Stimulated activated naive CD8-positive, alpha-beta T cell treated with anti-CD3 and anti-CD28 coated beads, Interleukin-15, Interleukin-2, amounts not matched to agents 100 ng/mL and 50 ng/mL, for 24 hours (primary cell): Measurements from ENCODE around the gene ELP5.
"Not testable (repeated sequence)": the region's sequence is repeated elsewhere in the genome, so short reads cannot be mapped to it uniquely, and the experiment has no call there.

ENCODE experiments used
- H3K27ac Mint-ChIP-seq: one replicate; pipeline ENCODE4 v1.8.0; 2021; ENCODE audit warnings: mild to moderate bottlenecking, mixed read lengths
- H3K27me3 Mint-ChIP-seq: one replicate; pipeline ENCODE4 v1.8.0; 2021; ENCODE audit warnings: mixed read lengths
- H3K36me3 Mint-ChIP-seq: one replicate; pipeline ENCODE4 v1.8.0; 2021; ENCODE audit warnings: low read depth, mixed read lengths
- H3K4me1 Mint-ChIP-seq: one replicate; pipeline ENCODE4 v1.8.0; 2021; ENCODE audit warnings: low read depth, mixed read lengths
- H3K4me3 Mint-ChIP-seq: one replicate; pipeline ENCODE4 v1.8.0; 2021; ENCODE audit warnings: mild to moderate bottlenecking, mixed read lengths
- H3K9me3 Mint-ChIP-seq: one replicate; pipeline ENCODE4 v1.8.0; 2021; ENCODE audit warnings: mixed read lengths

Gene ELP5

DNA sequence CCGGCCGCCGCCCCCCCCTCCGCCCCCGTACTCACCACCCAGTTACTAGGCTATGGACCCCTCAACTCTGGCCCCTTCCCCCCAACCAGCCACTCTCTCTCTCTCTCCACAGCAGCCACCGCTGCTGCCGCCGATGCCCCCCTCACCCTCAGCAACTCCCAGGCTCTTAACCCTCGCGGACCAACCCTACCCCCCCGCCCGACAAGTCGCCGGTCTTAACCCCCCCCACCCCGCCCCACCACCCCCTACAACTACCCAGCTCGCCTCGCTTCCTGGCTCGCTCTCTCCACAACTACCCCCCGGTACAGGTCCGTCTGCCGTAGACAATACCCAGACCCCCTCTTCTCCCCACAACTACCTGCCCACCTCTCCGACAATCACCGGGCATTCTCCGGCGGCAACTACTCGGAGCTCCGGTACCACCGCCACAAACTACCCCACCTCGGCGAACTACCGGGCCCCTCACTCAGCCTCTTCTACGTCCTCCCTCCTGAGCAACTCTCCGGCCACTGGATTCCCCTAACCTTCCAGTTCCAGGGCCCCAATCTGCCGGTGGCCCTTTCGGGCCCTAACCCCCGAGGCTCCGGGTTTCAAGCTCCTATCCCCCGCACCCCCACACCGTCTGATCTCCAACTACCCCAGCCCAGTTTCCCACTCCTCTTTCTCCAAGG lies 13.5 kb upstream of the ELP5 start:
- Mint-ChIP-seq H3K27ac (peak overlapping the region; percentile 95), H3K36me3 (peaks cover 48% of the 10 kb centered on the region), H3K9me3 (no peaks in the 10 kb centered on the region), H3K4me1 (peaks cover 76% of the 10 kb centered on the region), H3K4me3 (peak overlapping the region; percentile 94), H3K27me3 (no peaks in the 10 kb centered on the region)

DNA sequence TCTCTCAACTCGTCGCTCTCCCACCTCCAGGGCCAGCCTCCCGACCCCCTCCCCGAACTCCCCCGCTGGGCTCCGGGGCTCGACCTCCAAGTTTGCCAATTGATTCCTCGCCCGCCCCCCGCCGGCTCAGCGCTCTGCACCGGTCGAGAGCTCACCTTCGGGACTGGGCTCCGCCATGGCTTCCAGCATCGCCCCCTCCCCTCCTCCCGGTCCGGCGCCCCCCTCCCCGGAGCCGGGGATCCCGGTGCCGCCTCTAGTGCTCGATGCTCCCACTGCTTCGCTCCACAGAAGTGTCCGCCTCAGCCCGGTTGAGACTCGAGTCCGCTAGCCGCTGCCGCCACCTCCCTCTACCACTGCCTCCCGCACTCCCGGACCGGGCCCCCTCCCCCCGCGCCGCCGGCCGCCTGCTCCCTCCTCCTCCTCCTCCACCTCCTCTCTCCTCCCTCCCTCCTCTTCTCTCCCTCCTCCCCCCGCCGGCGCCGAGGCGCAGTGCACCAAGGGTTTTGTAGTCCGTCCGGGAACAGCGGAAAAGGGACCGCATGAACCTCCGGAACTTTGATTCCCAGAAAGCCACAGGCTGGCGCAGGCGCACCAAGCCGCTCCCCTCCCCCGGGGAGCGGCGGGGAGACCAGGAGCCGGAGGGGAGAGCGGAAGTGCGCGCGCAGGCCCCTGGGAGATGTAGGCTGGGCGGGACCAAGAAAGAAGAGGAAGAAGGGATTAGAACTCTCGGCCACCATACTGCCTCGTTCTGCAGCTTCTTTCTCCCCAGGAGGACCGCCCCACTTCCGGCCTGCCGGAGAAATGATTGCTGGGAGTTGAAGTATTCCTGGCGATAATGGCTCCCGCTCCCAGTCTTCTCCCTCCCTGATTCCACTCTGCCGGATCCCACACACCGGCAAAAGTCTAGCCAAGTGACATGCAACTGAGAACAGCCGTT lies 12.7 kb upstream of the ELP5 start, which contains the start of gene PHF23:
Gene PHF23 (minus strand): TSS at position 367 of the 937 bp plus-strand sequence. CDS start 178 bp downstream, at position 189.
- Mint-ChIP-seq H3K9me3 (no peaks in the 10 kb centered on the region), H3K4me1 (peaks cover 71% of the 10 kb centered on the region), H3K27ac (peak within 1 kb of the TSS; percentile 95), H3K4me3 (peak within 1 kb of the TSS; percentile 94), H3K27me3 (no peaks in the 10 kb centered on the region), H3K36me3 (peaks cover 56% of the 10 kb centered on the region)

DNA sequence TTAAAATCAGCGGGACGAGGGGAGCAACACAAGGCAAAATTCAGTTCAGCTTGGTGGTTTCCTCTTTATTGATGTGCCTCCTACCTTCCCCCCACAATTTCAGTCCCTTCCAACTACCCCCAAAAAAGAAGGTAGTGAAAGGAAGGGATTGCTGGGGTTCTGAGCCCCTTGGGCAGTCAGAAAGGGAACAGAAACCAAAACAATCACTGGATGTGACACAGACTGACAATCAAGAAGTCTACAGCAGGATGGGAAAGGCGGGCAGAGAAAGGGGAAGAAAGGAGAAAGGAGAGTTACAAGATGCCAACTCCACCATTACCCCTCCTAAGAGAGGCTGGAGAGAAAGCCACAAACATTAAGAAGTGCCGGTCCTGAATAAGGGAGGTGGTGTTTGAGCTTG lies 11.6 kb upstream of the ELP5 start:
- Mint-ChIP-seq H3K27ac (peak overlapping the region; percentile 95), H3K9me3 (no peaks in the 10 kb centered on the region), H3K27me3 (no peaks in the 10 kb centered on the region), H3K36me3 (peaks cover 51% of the 10 kb centered on the region), H3K4me1 (peaks cover 61% of the 10 kb centered on the region), H3K4me3 (peak overlapping the region; percentile 94)

DNA sequence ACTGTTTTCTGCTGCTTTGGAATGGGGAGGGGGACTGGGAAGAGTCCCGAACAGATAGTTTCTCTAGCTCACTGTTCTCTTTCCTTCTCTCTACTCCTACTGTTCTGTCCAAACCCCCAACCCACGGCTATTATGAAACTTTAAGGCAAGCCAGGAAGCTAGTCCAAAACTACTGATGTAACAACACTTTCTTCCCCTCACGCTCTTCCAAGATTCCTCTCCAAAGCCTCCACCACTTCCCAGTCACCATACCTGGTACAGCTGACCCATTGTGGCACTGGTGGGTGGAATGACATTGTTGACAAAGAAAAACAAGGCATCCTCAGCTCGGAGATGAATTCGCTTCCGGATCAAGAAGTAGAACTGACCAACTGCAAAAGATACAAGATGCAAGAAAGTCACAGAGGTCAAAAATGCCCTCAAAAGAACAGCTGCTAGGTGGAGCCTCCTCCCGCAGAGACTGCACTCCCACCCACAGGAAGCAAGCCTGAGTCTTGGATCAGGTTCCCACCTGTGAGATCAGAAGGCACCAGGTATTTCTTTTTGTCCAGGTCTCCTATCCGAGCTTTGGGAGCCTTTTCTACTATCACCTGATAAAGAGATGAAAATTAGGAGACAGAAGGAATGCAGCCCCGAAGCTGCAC lies 10.8 kb upstream of the ELP5 start:
- H3K36me3 Mint-ChIP-seq = peaks cover 48% of the 10 kb centered on the region
- H3K4me3 Mint-ChIP-seq = peak overlapping the region; percentile 94
- H3K4me1 Mint-ChIP-seq = peaks cover 52% of the 10 kb centered on the region
- H3K27ac Mint-ChIP-seq = peak overlapping the region; percentile 89
- no peaks in the 10 kb centered on the region for H3K27me3 Mint-ChIP-seq
- H3K9me3 Mint-ChIP-seq = no peaks in the 10 kb centered on the region

DNA sequence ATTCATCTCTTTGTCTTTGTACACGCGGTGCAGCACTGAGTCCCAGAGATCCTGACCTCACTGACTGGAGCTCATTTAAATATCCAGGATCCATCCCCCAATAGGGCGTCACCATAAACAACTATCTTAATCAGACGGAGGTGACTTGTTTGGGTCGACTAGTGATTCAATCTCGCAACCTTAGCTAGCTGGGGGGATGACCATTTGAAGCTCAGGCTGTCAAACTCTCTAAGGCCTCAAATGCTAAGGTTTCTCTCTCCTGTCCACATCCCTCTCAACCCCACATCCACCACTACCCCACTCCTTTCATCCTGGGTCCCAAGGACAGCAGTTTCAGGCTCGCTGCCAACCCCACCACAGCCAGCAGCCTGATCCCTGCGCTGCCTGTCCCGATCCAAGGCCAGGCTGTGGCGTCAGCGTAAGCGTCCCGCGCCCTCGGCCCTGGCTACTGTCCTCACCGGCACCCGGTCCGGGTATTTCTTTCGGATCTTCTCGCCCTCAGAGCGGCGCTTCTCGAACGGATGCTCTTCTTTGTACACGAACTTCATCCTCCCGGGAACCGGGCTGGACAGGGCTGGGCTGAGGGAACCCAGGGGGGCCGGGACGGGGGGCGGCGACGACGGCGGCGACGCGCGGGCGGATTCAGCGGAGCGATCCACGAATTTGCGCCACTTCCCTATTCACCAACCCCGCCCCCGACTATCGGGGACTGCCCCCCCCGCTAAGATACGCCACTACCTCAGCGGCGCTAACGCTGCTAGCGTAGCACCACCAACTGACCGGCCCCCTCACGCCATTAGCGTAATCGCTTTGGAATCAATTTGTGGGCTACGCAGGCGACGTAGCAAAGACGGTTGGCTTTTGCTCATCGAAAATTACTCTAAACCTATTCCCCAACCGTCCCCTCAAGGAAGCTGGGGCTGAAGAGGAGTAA lies 10.0 kb upstream of the ELP5 start, which contains the start of gene GABARAP:
Gene GABARAP (minus strand): TSS at position 667 of the 934 bp plus-strand sequence. CDS start 119 bp downstream, at position 548.
- Mint-ChIP-seq H3K27me3 (no peaks in the 10 kb centered on the region), H3K27ac (peak within 1 kb of the TSS; percentile 96), H3K9me3 (no peaks in the 10 kb centered on the region), H3K4me3 (peak within 1 kb of the TSS; percentile 94), H3K36me3 (peaks cover 48% of the 10 kb centered on the region), H3K4me1 (peaks cover 44% of the 10 kb centered on the region)

- Mint-ChIP-seq H3K4me1 (peaks cover 42% of the 10 kb centered on the region), H3K4me3 (peak overlapping the region; percentile 94), H3K27ac (peak overlapping the region; percentile 96), H3K36me3 (peaks cover 47% of the 10 kb centered on the region), H3K9me3 (no peaks in the 10 kb centered on the region), H3K27me3 (no peaks in the 10 kb centered on the region)
Observed at GRCh38 chr17:7242717-7243452, 9.1 kb upstream of the ELP5 start.

GRCh38 chr17:7243453-7243729 lies 8.6 kb upstream of the ELP5 start:
- Mint-ChIP-seq H3K27ac (peak overlapping the region; percentile 80), H3K9me3 (no peaks in the 10 kb centered on the region), H3K4me1 (peaks cover 43% of the 10 kb centered on the region), H3K4me3 (peak overlapping the region; percentile 94), H3K27me3 (no peaks in the 10 kb centered on the region), H3K36me3 (peaks cover 47% of the 10 kb centered on the region)

DNA sequence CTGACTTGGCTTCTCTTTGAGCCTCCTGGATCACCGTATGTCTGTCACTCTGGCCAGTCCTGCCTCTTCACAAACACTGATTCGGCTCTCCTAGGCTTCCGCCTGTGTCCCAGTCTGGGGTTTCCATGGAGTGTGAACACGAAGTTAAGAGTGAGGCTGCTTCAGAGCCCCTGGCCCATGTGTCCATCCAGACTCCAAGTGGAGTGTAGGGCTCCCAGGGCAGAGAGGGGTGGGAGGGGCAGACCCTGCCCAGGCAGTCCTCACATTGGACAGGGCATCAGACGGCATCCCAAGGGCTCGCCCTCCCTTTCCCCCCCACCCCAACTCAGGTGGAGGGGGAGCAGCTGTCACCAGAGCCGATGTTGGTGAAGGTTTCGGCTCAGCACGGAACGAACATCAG lies 8.2 kb upstream of the ELP5 start:
- H3K9me3 Mint-ChIP-seq, H3K4me3 Mint-ChIP-seq, H3K27me3 Mint-ChIP-seq, H3K27ac Mint-ChIP-seq: not testable (repeated sequence)
- H3K36me3 Mint-ChIP-seq = peaks cover 47% of the 10 kb centered on the region
- peaks cover 48% of the 10 kb centered on the region for H3K4me1 Mint-ChIP-seq

DNA sequence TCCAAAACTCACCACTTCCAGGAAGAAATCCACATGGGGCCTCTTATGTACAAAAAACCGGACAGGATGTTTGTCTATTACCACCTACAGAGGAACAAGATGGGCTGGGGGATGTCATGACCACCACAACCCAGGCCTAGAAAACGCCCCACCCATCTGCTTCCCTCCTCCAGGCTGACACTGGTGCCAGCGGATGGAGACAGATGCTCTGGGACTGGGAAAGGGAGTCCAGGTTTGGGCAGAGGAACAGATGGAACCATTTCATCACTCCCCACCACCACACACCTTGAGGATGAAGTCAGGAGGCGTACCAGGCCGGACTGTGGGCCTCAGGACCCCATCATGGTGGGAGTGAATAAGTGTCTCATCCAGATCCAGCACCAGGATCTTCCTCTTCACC lies 5.2 kb upstream of the ELP5 start:
- Mint-ChIP-seq H3K36me3 (peaks cover 40% of the 10 kb centered on the region), H3K27ac (peak overlapping the region; percentile 32), H3K4me1 (peaks cover 46% of the 10 kb centered on the region), H3K4me3 (no peak overlapping the region), H3K27me3 (no peaks in the 10 kb centered on the region), H3K9me3 (no peaks in the 10 kb centered on the region)

- Mint-ChIP-seq H3K4me3 (peak overlapping the region; percentile 9), H3K4me1 (peaks cover 48% of the 10 kb centered on the region), H3K9me3 (no peaks in the 10 kb centered on the region), H3K36me3 (peaks cover 37% of the 10 kb centered on the region), H3K27me3 (no peaks in the 10 kb centered on the region), H3K27ac (peak overlapping the region; percentile 9)
Observed at GRCh38 chr17:7248796-7249195, 3.2 kb upstream of the ELP5 start.

- Mint-ChIP-seq H3K27ac (peak overlapping the region; percentile 9), H3K9me3 (no peaks in the 10 kb centered on the region), H3K27me3 (no peaks in the 10 kb centered on the region), H3K36me3 (peaks cover 37% of the 10 kb centered on the region), H3K4me3 (peak overlapping the region; percentile 94), H3K4me1 (peaks cover 52% of the 10 kb centered on the region)
Observed at GRCh38 chr17:7249214-7249613, 2.8 kb upstream of the ELP5 start.

DNA sequence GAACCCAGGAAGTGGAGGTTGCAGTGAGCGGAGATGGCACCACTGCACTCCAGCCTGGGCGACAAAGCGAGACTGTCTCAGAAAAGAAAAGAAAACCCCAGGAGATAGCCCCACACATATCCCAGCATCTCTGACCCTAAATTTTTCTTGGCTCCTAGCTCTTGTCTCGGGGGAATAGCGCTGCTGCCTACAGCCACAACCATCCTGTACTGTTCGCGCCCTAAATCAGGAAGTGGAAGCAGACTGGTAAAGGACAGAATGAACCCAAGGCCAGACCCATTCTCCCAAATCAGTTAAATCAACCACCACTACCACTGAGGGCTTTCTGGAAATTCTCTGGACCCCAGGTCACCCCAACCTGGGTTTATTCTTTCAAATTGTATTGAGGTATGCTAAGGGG lies 2.2 kb upstream of the ELP5 start:
- H3K4me1 Mint-ChIP-seq = peaks cover 55% of the 10 kb centered on the region
- no peaks in the 10 kb centered on the region for H3K27me3 Mint-ChIP-seq
- peak overlapping the region; percentile 93 for H3K27ac Mint-ChIP-seq
- H3K9me3 Mint-ChIP-seq = no peaks in the 10 kb centered on the region
- peak overlapping the region; percentile 94 for H3K4me3 Mint-ChIP-seq
- peaks cover 37% of the 10 kb centered on the region for H3K36me3 Mint-ChIP-seq

DNA sequence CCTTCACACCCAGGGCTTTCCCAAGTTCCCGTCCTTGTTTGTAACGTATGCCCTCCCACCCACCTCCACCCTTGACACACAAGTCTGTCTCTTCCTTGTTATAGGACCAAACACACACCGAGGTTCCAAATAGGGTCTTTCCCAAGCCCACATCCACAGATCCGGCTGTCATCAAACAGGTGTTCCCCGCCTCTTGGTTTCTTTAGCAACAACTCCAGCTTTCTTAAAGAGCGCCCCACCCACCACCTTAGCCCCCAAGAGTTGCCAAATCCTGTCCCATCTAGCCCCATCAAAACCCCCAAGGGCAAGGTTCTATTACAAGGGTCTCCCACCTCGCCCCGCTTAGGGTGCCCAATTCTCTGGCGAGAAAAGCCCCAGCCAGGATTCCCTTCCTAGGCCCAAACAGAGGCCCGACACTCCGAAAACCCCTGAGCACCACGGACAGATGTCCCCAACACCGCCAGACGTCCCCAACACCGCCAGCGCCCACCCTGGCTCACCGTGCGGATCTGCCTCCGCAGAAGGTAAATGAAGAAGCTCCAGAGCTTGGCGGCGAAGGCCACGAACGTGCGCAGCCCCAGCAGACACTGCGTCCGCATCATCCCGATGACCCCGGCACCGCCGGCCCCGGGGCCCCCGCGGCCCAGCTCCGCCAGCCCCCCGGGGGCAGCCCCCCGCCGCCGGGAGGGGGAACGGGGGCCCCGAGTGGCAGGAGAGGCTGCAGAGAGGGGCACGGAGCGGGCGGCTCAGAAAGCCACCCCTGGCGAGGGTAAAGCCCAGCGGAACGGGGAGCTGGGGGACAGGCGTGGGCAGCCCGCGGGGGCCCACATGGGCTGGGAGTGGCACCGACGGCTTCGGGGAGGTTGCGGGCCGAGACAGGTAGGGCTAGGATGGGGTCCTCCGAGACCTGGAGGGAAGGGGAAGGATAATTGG lies 1.1 kb upstream of the ELP5 start:
- H3K9me3 Mint-ChIP-seq = no peaks in the 10 kb centered on the region
- H3K27me3 Mint-ChIP-seq = no peaks in the 10 kb centered on the region
- H3K27ac Mint-ChIP-seq = peak overlapping the region; percentile 99
- H3K36me3 Mint-ChIP-seq = peaks cover 36% of the 10 kb centered on the region
- H3K4me1 Mint-ChIP-seq = peaks cover 57% of the 10 kb centered on the region
- peak overlapping the region; percentile 94 for H3K4me3 Mint-ChIP-seq
